HEK293 (cell line): ENCODE measurements around the gene NHLRC1.
A peak's percentile ranks its signal among the peaks of the same experiment; 100 is the strongest.

Experiments
- CTCF ChIA-PET: fragments of 350-600 bp; formaldehyde crosslinking; extraction: SDS; loops from one replicate; lab custom pipeline; 2021; ENCODE audit warnings: antibody characterized with exemption; lab: Yijun Ruan, JAX
- POLR2A ChIA-PET: fragments of 300-600 bp; formaldehyde crosslinking; extraction: SDS; loops from one replicate; lab custom pipeline; 2020; ENCODE audit warnings: antibody characterized with exemption, inconsistent platforms; lab: Yijun Ruan, JAX
- H3K27ac ChIP-seq: fragments of 200-500 bp; sonication (Bioruptor generic); 2 replicates; pipeline ENCODE4 v1.5.1; 2014; ENCODE audit warnings: low read depth, low read length, control low read depth, inconsistent platforms; ENCODE audit errors: extremely low read depth
- H3K36me3 ChIP-seq, 2 experiments: fragments of 200-500 bp in 1 of 2; sonication (Bioruptor generic) in 1 of 2; 1 replicate in 1 of 2; 2 replicates in 1 of 2; pipeline ENCODE4 v1.5.1; 2014 to 2017; ENCODE audit warnings: inconsistent platforms in 2 of 2, low read length in 2 of 2; ENCODE audit not compliant: control insufficient read depth in 2 of 2, insufficient read depth in 1 of 2
- H3K4me1 ChIP-seq: fragments of 200-500 bp; sonication (Bioruptor generic); 2 replicates; pipeline ENCODE4 v1.5.1; 2014; ENCODE audit warnings: mild to moderate bottlenecking, low read length, inconsistent platforms; ENCODE audit not compliant: control insufficient read depth, insufficient read depth
- H3K4me3 ChIP-seq: 2 replicates; pipeline ENCODE4 v1.5.1; 2011; ENCODE audit warnings: low read depth, mild to moderate bottlenecking, control low read depth, low read length, moderate library complexity
- H3K9me3 ChIP-seq: fragments of 200-500 bp; sonication (Bioruptor generic); 2 replicates; pipeline ENCODE4 v1.5.1; 2014; ENCODE audit warnings: low read depth, low read length, inconsistent platforms; ENCODE audit not compliant: control insufficient read depth, insufficient read depth
- KLF10 ChIP-seq: fragments of 450-650 bp; IDR thresholded peaks from 2 replicates; pipeline ENCODE4 v1.5.1; 2018; ENCODE audit warnings: missing biosample characterization, mild to moderate bottlenecking, missing genetic modification characterization
- SALL2 ChIP-seq: fragments of 450-650 bp; formaldehyde crosslinking; IDR thresholded peaks from 2 replicates; pipeline ENCODE4 v1.5.0; 2017; ENCODE audit warnings: missing biosample characterization, mild to moderate bottlenecking, missing genetic modification characterization, borderline replicate concordance
- ZBTB11 ChIP-seq: fragments of 450-650 bp; formaldehyde crosslinking; conservative IDR thresholded peaks from 2 replicates; pipeline ENCODE4 v1.5.1; 2016; ENCODE audit warnings: low read depth, missing biosample characterization, missing genetic modification characterization
- ZBTB44 ChIP-seq: fragments of 450-650 bp; IDR thresholded peaks from 2 replicates; pipeline ENCODE4 v1.5.1; 2018; ENCODE audit warnings: missing biosample characterization, mild to moderate bottlenecking, missing genetic modification characterization
- ZNF133 ChIP-seq: fragments of 450-650 bp; formaldehyde crosslinking; IDR thresholded peaks from 2 replicates; pipeline ENCODE4 v1.5.1; 2016; ENCODE audit warnings: missing biosample characterization, missing genetic modification characterization
- ZNF146 ChIP-seq: fragments of 450-650 bp; formaldehyde crosslinking; IDR thresholded peaks from 2 replicates; pipeline ENCODE4 v1.5.1; 2016; ENCODE audit warnings: missing biosample characterization, missing genetic modification characterization
- ZNF274 ChIP-seq, 2 experiments: fragments of 200-500 bp in 1 of 2; fragments of 450-650 bp in 1 of 2; sonication (Bioruptor generic) in 1 of 2; formaldehyde crosslinking in 1 of 2; IDR thresholded peaks; 2 replicates each; pipeline versions ENCODE4 v1.5.1 to v1.6.1; 2014 to 2016; ENCODE audit warnings: borderline replicate concordance in 1 of 2, inconsistent platforms in 1 of 2, low read length in 1 of 2, missing biosample characterization in 1 of 2, missing genetic modification characterization in 1 of 2
- ZNF416 ChIP-seq: fragments of 450-650 bp; formaldehyde crosslinking; IDR thresholded peaks from 2 replicates; pipeline ENCODE4 v1.5.1; 2016; ENCODE audit warnings: missing biosample characterization, missing genetic modification characterization
- ZNF426 ChIP-seq: fragments of 450-650 bp; formaldehyde crosslinking; IDR thresholded peaks from 2 replicates; pipeline ENCODE4 v1.5.1; 2017; ENCODE audit warnings: missing biosample characterization, missing genetic modification characterization, mild to moderate bottlenecking, inconsistent platforms, moderate library complexity
- ZNF433 ChIP-seq: fragments of 450-650 bp; formaldehyde crosslinking; IDR thresholded peaks from 2 replicates; pipeline ENCODE4 v1.5.1; 2016; ENCODE audit warnings: missing biosample characterization, missing genetic modification characterization, low read depth
- ZNF473 ChIP-seq: fragments of 450-650 bp; formaldehyde crosslinking; IDR thresholded peaks from 2 replicates; pipeline ENCODE4 v1.5.1; 2017; ENCODE audit warnings: missing biosample characterization, missing genetic modification characterization
- ZNF549 ChIP-seq: fragments of 450-650 bp; IDR thresholded peaks from 2 replicates; pipeline ENCODE4 v1.5.1; 2018; ENCODE audit warnings: missing biosample characterization, missing genetic modification characterization, mild to moderate bottlenecking, inconsistent platforms, moderate library complexity
- ZNF596 ChIP-seq: fragments of 450-650 bp; IDR thresholded peaks from 2 replicates; pipeline ENCODE4 v1.5.0; 2018; ENCODE audit warnings: missing biosample characterization, mild to moderate bottlenecking, missing genetic modification characterization, moderate library complexity
- ZNF624 ChIP-seq: fragments of 450-650 bp; formaldehyde crosslinking; IDR thresholded peaks from 2 replicates; pipeline ENCODE4 v1.5.1; 2017; ENCODE audit warnings: missing biosample characterization, missing genetic modification characterization
- ZNF639 ChIP-seq: fragments of 450-650 bp; formaldehyde crosslinking; IDR thresholded peaks from 2 replicates; pipeline ENCODE4 v1.5.1; 2016; ENCODE audit warnings: missing biosample characterization, missing genetic modification characterization
- ZNF704 ChIP-seq: fragments of 450-650 bp; formaldehyde crosslinking; IDR thresholded peaks from 2 replicates; pipeline ENCODE4 v1.5.1; 2016; ENCODE audit warnings: missing biosample characterization, missing genetic modification characterization
- ZSCAN4 ChIP-seq: fragments of 450-650 bp; formaldehyde crosslinking; IDR thresholded peaks from 2 replicates; pipeline ENCODE4 v1.5.1; 2017; ENCODE audit warnings: missing biosample characterization, missing genetic modification characterization

Gene NHLRC1

GRCh38 chr6:18076231-18076630, 46.2 kb downstream of the NHLRC1 start:
- Histone ChIP-seq H3K27ac (no peak overlapping the region), H3K4me3 (no peak overlapping the region), H3K9me3 (no peaks in the 10 kb centered on the region), H3K36me3 (no peaks in the 10 kb centered on the region), H3K4me1 (no peaks in the 10 kb centered on the region)
- no peak for TF ChIP-seq SALL2 (tag by site-specific recombination)
- TF ChIP-seq KLF10 (tag by site-specific recombination) = no peak
- no peak for TF ChIP-seq ZNF473 (tag by site-specific recombination)
- TF ChIP-seq ZNF639 (tag by site-specific recombination) = no peak
- no peak for TF ChIP-seq ZNF704 (tag by site-specific recombination)
- no peak for TF ChIP-seq ZNF596 (tag by site-specific recombination)
- no peak for TF ChIP-seq ZNF549 (tag by site-specific recombination)
- TF ChIP-seq ZSCAN4 (tag by site-specific recombination) = no peak
- TF ChIP-seq ZBTB11 (tag by site-specific recombination) = no peak
- TF ChIP-seq ZNF433 (tag by site-specific recombination) = no peak
- TF ChIP-seq ZNF133 (tag by site-specific recombination) = no peak
- no peak for TF ChIP-seq ZNF426 (tag by site-specific recombination)
- TF ChIP-seq ZNF624 (tag by site-specific recombination) = no peak
- TF ChIP-seq ZNF416 = no peak
- TF ChIP-seq ZNF274 (IDR thresholded peaks at IDR 0.05; ENCODE audit: low read length) = no peak
- TF ChIP-seq ZNF274 (tag by site-specific recombination; IDR thresholded peaks at IDR 0.05; ENCODE audit: borderline replicate concordance) = no peak
- POLR2A ChIA-PET = interaction anchor here (0.7 kb wide), 1 partner anchor 113 kb away, joined by 3 read pairs; no protein-coding TSS in a partner anchor
- CTCF ChIA-PET = no interaction called here

GRCh38 chr6:18072841-18073240, 49.6 kb downstream of the NHLRC1 start:
- TF ChIP-seq ZBTB44 (tag by site-specific recombination) (no peak), ZNF146 (tag by site-specific recombination) (peak; percentile 83), KLF10 (tag by site-specific recombination) (no peak)
- no peaks in the 10 kb centered on the region for H3K36me3 ChIP-seq
- POLR2A ChIA-PET = interaction anchor here (0.7 kb wide), 1 partner anchor 341 kb away, joined by 3 read pairs; no protein-coding TSS in a partner anchor
- H3K4me3 ChIP-seq = no peak overlapping the region
- CTCF ChIA-PET = no interaction called here
- H3K27ac ChIP-seq = no peak overlapping the region
- H3K4me1 ChIP-seq = no peaks in the 10 kb centered on the region
- no peaks in the 10 kb centered on the region for H3K9me3 ChIP-seq
